HG03025 (cell line): ENCODE data around the gene FAN1.
"Not testable (repeated sequence)": the region's sequence is repeated elsewhere in the genome, so short reads cannot be mapped to it uniquely, and the experiment has no call there.

Experiments
- ATAC-seq: cut with Tn5 transposase; IDR thresholded peaks from one replicate; pipeline ENCODE4 v1.9.1; 2021; ENCODE audit warnings: mild to moderate bottlenecking, moderate library complexity; ENCODE audit not compliant: unreplicated experiment, low FRiP score

Gene FAN1

DNA sequence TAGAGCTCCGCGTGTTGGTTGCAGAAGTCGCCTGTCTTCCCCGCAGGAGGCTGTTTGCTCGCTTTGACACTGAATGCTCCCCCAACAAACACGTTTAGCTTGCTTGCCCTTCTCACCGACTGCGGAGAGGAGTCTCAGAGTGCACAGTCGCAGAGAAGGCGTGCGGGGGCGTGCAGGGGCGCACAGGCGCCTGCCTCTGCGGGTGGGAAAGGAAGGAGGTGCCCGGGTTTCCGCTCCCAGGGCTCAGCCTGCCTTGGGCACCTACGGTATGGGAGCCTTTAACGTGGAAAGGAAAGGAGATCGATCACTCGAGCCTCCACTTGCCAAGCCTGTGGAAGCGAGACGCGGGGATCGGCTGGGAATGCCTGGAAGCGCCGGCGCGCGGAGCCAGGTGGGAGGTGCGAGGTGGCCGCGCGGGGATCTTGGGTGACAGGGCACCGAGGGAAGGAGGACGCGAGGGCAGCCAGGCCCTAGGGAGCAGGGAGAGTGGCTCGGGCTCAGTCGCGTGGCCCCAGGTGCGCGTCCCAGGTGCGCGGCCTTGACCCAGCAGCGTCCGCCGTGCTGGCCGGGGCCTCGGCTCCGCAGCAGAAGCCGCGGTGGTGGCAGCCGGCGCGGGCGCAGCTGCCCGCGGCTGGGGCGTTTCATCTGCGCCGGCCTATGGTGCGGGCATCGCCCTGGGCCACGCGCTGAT lies at the start of gene FAN1:
TSS of gene FAN1 (plus strand) at position 419 of the 691 bp plus-strand sequence. CDS start 749 bp downstream, outside the sequence.
- ATAC-seq: peak; percentile 86

DNA sequence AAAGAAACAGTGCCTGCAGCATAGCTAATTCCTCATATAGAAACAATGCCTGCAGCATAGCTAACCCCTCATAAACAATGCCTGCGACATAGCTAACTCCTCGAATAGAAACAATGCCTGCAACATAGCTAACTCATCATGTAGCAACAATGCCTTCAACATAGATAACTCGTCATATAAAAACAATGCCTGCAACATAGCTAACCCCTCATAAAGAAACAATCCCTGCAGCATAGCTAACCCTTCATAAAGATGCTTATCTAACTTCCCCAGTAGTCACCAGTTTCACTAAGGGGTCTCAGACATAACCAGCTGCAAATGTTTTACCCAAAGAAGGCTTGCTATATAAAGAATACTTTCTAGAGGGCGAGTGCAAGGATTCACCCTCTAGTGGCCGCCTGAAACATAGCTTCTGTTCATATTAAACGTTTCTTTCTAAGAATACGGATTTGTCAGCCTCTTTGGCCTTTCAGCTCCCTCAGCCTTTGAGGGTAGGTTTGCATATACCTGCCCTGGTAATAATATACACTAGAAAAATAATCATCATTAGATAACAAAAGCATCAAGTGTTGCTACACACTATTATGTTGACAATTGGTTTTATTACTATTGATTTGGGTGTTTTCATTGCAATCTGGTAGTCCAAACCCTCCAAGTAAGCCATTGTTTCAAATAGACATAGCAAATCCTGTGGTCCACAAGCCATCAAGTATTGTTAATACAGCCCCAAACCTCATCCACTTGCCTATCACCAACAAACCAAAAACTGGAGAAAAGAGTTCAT lies 44.4 kb upstream of the FAN1 start:
- ATAC-seq: no peak

GRCh38 chr15:30865257-30865656 lies 38.5 kb upstream of the FAN1 start:
- no peak for ATAC-seq

DNA sequence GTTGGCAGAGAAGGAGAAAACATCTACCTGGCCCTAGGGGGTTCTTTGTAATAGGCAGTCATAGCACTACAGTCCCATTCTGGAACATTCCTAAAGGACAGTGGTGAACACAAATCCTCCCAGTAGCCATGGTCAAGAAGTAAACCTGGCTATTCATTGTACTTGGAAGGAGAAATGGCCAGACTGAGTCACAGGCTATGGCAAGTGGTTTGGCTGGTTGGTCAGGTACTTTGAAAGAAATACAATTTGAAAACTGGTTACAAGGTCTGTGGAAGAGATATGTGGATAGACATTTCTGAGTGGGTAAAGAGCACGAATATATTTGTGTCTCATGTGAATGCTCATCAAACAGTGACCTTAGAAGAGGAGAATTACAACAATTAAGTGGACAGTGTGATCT lies 33.0 kb upstream of the FAN1 start:
- no peak for ATAC-seq

GRCh38 chr15:30872341-30872748 lies 31.4 kb upstream of the FAN1 start:
- ATAC-seq: no peak

- no peak for ATAC-seq
Measured at GRCh38 chr15:30877070-30877469, 26.6 kb upstream of the FAN1 start.

- ATAC-seq: no peak
Measured at GRCh38 chr15:30878515-30878914, 25.2 kb upstream of the FAN1 start.

GRCh38 chr15:30882849-30883433 lies 20.8 kb upstream of the FAN1 start:
- no peak for ATAC-seq

GRCh38 chr15:30883666-30884065 lies 20.0 kb upstream of the FAN1 start:
- not testable (repeated sequence) for ATAC-seq

- ATAC-seq: no peak
Measured at GRCh38 chr15:30885814-30886213, 17.9 kb upstream of the FAN1 start.

GRCh38 chr15:30889196-30889595 lies 14.5 kb upstream of the FAN1 start:
- no peak for ATAC-seq

DNA sequence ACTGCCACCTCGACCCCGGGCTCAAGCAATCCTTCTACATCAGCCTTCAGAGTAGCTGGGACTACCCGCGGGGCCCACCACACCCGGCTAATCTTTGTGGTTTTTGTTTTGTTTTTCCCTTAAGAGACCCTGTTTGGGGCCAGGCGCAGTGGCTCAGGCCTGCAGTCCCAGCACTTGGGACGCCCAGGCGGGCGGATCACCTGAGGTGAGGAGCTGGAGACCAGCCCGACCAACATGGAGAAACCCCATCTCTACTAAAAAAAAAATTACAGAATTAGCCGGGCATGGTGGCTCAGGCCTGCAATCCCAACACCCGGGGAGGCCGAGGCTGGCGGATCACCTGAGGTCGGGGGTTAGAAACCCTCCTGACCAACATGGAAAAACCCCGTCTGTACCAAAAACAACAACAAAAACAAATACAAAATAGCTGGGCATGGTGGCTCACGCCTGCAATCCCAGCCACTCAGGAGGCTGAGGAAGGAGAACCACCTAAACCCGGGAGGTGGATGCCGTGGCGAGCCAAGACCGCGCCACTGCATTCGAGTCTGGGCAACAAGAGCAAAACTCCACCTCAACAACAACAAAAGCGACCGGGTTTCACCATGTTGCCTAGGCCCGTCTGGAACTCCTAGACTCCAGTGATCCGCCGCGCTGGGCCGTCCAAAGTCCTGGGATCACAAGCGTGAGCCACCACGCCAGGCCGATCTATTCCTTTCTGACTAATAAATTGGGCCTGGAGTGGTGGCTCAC lies 8.1 kb upstream of the FAN1 start:
- ATAC-seq: no peak

- ATAC-seq: no peak
Measured at GRCh38 chr15:30896211-30896606, 7.5 kb upstream of the FAN1 start.

GRCh38 chr15:30901889-30902288 lies 1.8 kb upstream of the FAN1 start:
- ATAC-seq: no peak

GRCh38 chr15:30904812-30905211 lies 1.1 kb downstream of the FAN1 start:
- no peak for ATAC-seq

- ATAC-seq: no peak
Measured at GRCh38 chr15:30905821-30906220, 2.1 kb downstream of the FAN1 start.

- no peak for ATAC-seq
Measured at GRCh38 chr15:30906366-30906765, 2.7 kb downstream of the FAN1 start.

GRCh38 chr15:30913761-30914160 lies 10.0 kb downstream of the FAN1 start:
- no peak for ATAC-seq

GRCh38 chr15:30917013-30917412 lies 13.3 kb downstream of the FAN1 start:
- ATAC-seq: no peak

DNA sequence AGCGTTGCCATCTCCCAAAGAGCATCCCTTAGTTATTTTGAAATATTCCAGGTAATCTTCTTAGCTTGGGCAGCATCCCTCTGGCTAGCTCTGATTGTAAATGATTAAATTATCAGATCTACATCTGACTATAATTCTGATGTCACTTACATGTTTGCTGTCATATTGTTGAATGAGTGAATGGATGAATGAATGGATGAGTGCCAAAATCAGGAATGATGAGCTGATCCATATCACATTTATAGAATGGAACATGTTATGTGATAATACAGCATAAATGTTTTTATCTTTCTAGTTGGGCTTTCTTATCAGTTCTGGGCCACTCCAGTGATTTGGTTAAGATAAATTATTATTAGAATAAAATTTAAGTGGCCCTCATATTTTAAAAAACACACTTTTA lies 14.0 kb downstream of the FAN1 start:
- ATAC-seq: no peak

DNA sequence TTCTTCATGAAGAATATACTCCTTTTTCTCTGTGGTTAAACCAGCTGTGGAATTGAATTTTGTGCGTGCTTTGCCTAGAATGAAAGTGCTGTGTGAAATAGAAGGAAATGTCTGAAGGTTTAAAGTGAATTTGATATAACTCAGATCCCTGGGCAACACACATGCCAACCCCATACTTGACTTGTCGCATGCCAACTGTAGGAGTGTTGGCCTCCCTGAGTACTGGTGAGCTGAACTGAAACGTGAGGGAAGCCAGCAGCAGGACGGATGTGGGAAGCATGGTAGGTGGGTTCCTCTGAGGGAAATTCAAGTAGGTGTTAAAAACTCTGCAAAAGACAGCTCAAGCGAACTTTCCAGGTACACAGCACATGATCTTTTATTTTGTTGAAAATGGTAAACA lies 14.7 kb downstream of the FAN1 start:
- no peak for ATAC-seq
